Measurements from ENCODE around the gene MAGI2. TPM values are rescaled to one million over a fixed set of nuclear protein-coding genes. Genes with fewer than 3 reads are reported as not detected.

The MAGI2 gene
- total RNA-seq, 1 experiment from 2014 or later: 0.52 TPM

- TF ChIP-seq, protein P1, sequence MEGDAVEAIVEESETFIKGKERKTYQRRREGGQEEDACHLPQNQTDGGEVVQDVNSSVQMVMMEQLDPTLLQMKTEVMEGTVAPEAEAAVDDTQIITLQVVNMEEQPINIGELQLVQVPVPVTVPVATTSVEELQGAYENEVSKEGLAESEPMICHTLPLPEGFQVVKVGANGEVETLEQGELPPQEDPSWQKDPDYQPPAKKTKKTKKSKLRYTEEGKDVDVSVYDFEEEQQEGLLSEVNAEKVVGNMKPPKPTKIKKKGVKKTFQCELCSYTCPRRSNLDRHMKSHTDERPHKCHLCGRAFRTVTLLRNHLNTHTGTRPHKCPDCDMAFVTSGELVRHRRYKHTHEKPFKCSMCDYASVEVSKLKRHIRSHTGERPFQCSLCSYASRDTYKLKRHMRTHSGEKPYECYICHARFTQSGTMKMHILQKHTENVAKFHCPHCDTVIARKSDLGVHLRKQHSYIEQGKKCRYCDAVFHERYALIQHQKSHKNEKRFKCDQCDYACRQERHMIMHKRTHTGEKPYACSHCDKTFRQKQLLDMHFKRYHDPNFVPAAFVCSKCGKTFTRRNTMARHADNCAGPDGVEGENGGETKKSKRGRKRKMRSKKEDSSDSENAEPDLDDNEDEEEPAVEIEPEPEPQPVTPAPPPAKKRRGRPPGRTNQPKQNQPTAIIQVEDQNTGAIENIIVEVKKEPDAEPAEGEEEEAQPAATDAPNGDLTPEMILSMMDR (IDR thresholded peaks at IDR 0.05; ENCODE audit: unreplicated experiment): no peak
- intact Hi-C loops (cut with micrococcal nuclease; ENCODE audit: unreplicated experiment): no loop called here
- no peaks in the 10 kb centered on the region for H3K4me1 Mint-ChIP-seq (ENCODE audit: low read depth, unreplicated experiment)
- H3K36me3 Mint-ChIP-seq (ENCODE audit: insufficient read depth, unreplicated experiment): no peaks in the 10 kb centered on the region
- H3K27ac Mint-ChIP-seq (ENCODE audit: unreplicated experiment): no peak overlapping the region
- BruUV-seq (replicated peaks): no TSS peak
- no peak overlapping the region for H3K4me3 Mint-ChIP-seq (ENCODE audit: low read depth, unreplicated experiment)
- no peaks in the 10 kb centered on the region for H3K27me3 Mint-ChIP-seq (ENCODE audit: unreplicated experiment)
- peaks cover 2% of the 10 kb centered on the region for H3K9me3 Mint-ChIP-seq (ENCODE audit: low read depth, unreplicated experiment)
- DNase-seq: no peak
- CTCF ChIA-PET: no interaction called here
Measured at GRCh38 chr7:79159040-79159664, 294.3 kb downstream of the MAGI2 start.

GRCh38 chr7:79157281-79157680, 296.2 kb downstream of the MAGI2 start:
- no peak for DNase-seq
- BruUV-seq (replicated peaks): no TSS peak
- no peaks in the 10 kb centered on the region for H3K4me1 Mint-ChIP-seq (ENCODE audit: low read depth, unreplicated experiment)
- H3K27me3 Mint-ChIP-seq (ENCODE audit: unreplicated experiment): no peaks in the 10 kb centered on the region
- H3K9me3 Mint-ChIP-seq (ENCODE audit: low read depth, unreplicated experiment): peaks cover 2% of the 10 kb centered on the region
- CTCF ChIA-PET: no interaction called here
- H3K4me3 Mint-ChIP-seq (ENCODE audit: low read depth, unreplicated experiment): no peak overlapping the region
- H3K36me3 Mint-ChIP-seq (ENCODE audit: insufficient read depth, unreplicated experiment): no peaks in the 10 kb centered on the region
- TF ChIP-seq, protein P1 (IDR thresholded peaks at IDR 0.05; ENCODE audit: unreplicated experiment): no peak
- intact Hi-C loops (cut with micrococcal nuclease; ENCODE audit: unreplicated experiment): no loop called here
- no peak overlapping the region for H3K27ac Mint-ChIP-seq (ENCODE audit: unreplicated experiment)

GRCh38 chr7:79149831-79150230, 303.6 kb downstream of the MAGI2 start:
- BruUV-seq (replicated peaks): no TSS peak
- no peak overlapping the region for H3K27ac Mint-ChIP-seq (ENCODE audit: unreplicated experiment)
- no peaks in the 10 kb centered on the region for H3K27me3 Mint-ChIP-seq (ENCODE audit: unreplicated experiment)
- H3K9me3 Mint-ChIP-seq (ENCODE audit: low read depth, unreplicated experiment): no peaks in the 10 kb centered on the region
- no peaks in the 10 kb centered on the region for H3K4me1 Mint-ChIP-seq (ENCODE audit: low read depth, unreplicated experiment)
- intact Hi-C loops (cut with micrococcal nuclease; ENCODE audit: unreplicated experiment): no loop called here
- CTCF ChIA-PET: no interaction called here
- no peaks in the 10 kb centered on the region for H3K36me3 Mint-ChIP-seq (ENCODE audit: insufficient read depth, unreplicated experiment)
- no peak for DNase-seq
- H3K4me3 Mint-ChIP-seq (ENCODE audit: low read depth, unreplicated experiment): no peak overlapping the region
- TF ChIP-seq, protein P1 (IDR thresholded peaks at IDR 0.05; ENCODE audit: unreplicated experiment): no peak

DNA sequence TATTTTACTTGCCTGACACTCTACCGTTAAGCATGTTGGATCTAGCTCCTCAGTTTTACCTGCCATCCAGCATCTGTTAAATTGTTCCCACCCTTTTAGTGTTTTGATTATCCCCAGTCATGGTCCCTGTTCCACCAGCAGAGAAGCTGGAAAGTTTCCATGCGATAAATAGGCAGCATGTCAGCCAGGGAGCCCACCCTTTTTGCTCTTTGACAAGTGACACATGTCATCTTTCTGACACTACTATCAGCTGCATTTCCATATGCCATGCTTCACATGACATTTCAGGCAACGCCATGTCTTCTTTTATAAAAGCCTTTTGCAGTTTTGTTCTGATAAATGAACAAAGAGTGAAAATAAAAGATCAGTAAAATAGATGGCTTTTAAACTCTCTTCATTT, 310.8 kb downstream of the MAGI2 start:
- no peak overlapping the region for H3K4me3 Mint-ChIP-seq (ENCODE audit: low read depth, unreplicated experiment)
- BruUV-seq (replicated peaks): no TSS peak
- TF ChIP-seq, protein P1 (IDR thresholded peaks at IDR 0.05; ENCODE audit: unreplicated experiment): no peak
- intact Hi-C loops (cut with micrococcal nuclease; ENCODE audit: unreplicated experiment): no loop called here
- H3K27ac Mint-ChIP-seq (ENCODE audit: unreplicated experiment): no peak overlapping the region
- H3K27me3 Mint-ChIP-seq (ENCODE audit: unreplicated experiment): no peaks in the 10 kb centered on the region
- H3K4me1 Mint-ChIP-seq (ENCODE audit: low read depth, unreplicated experiment): no peaks in the 10 kb centered on the region
- CTCF ChIA-PET: no interaction called here
- H3K36me3 Mint-ChIP-seq (ENCODE audit: insufficient read depth, unreplicated experiment): no peaks in the 10 kb centered on the region
- no peak for DNase-seq
- H3K9me3 Mint-ChIP-seq (ENCODE audit: low read depth, unreplicated experiment): no peaks in the 10 kb centered on the region
